Fibroblast of lung (primary cell): ENCODE results near the gene HSF2BP. TPM values are rescaled to one million over a fixed set of nuclear protein-coding genes. Genes with fewer than 3 reads are reported as not detected.
"Not testable (repeated sequence)": the region's sequence is repeated elsewhere in the genome, so short reads cannot be mapped to it uniquely, and the experiment has no call there.

Experiments
- DNase-seq, 2 donors: peaks; one replicate each; pipeline versions ENCODE4 v3.0.0 to v3.0.0-alpha.2; 2010; ENCODE audit warnings: low read depth in 2 of 2
- H2AFZ ChIP-seq: 2 replicates; pipeline ENCODE4 v1.5.1; 2012; ENCODE audit warnings: low read length, control low read depth, inconsistent platforms
- H3K27ac ChIP-seq: 2 replicates; pipeline ENCODE4 v1.5.1; 2011; ENCODE audit warnings: low read length, control low read depth; ENCODE audit not compliant: insufficient read depth
- H3K27me3 ChIP-seq: 2 replicates; pipeline ENCODE4 v1.5.1; 2011; ENCODE audit warnings: mild to moderate bottlenecking, low read length; ENCODE audit not compliant: control insufficient read depth, insufficient read depth
- H3K36me3 ChIP-seq: 2 replicates; pipeline ENCODE4 v1.5.1; 2011; ENCODE audit warnings: low read length; ENCODE audit not compliant: control insufficient read depth, insufficient read depth
- H3K4me1 ChIP-seq: 2 replicates; pipeline ENCODE4 v1.5.1; 2011; ENCODE audit warnings: low read length; ENCODE audit not compliant: control insufficient read depth, insufficient read depth; ENCODE audit errors: extremely low read depth
- H3K4me2 ChIP-seq: 2 replicates; pipeline ENCODE4 v1.5.1; 2011; ENCODE audit warnings: low read length, control low read depth; ENCODE audit not compliant: insufficient read depth; ENCODE audit errors: extremely low read depth
- H3K4me3 ChIP-seq, 4 experiments: fragments of 200-600 bp in 1 of 4; sonication (generic) in 1 of 4; replicated peaks in 1 of 4; 2 replicates each; pipeline ENCODE4 v1.5.1; 2011 to 2016; ENCODE audit warnings: low read length in 4 of 4, low read depth in 3 of 4, mild to moderate bottlenecking in 3 of 4, control low read depth in 2 of 4, inconsistent platforms in 1 of 4, mixed read lengths in 1 of 4; ENCODE audit not compliant: insufficient read depth in 1 of 4; ENCODE audit errors: control extremely low read depth in 1 of 4
- H3K79me2 ChIP-seq: 2 replicates; pipeline ENCODE4 v1.5.1; 2012; ENCODE audit warnings: mild to moderate bottlenecking, low read length, inconsistent platforms; ENCODE audit not compliant: control insufficient read depth, insufficient read depth
- H3K9ac ChIP-seq: 2 replicates; pipeline ENCODE4 v1.5.1; 2011; ENCODE audit warnings: mild to moderate bottlenecking, low read length, control low read depth; ENCODE audit not compliant: insufficient read depth
- H3K9me3 ChIP-seq: 2 replicates; pipeline ENCODE4 v1.5.1; 2012; ENCODE audit warnings: low read depth, low read length; ENCODE audit not compliant: control insufficient read depth, insufficient read depth
- H4K20me1 ChIP-seq: 2 replicates; pipeline ENCODE4 v1.5.1; 2011; ENCODE audit warnings: low read length; ENCODE audit not compliant: control insufficient read depth, insufficient read depth; ENCODE audit errors: extremely low read depth
- polyA plus RNA-seq, 2 donors: library from polyadenylated mRNA; depleted of rRNA in 1 of 2; stranded (reverse) in 1 of 2; unstranded in 1 of 2; fragments of >200 nt; gene quantifications; 2 replicates each; pipeline ENCODE4 v1.2.1, GENCODE V29; 2011 to 2012; ENCODE audit warnings: missing spikeins in 1 of 2
- total RNA-seq: library from RNA; depleted of rRNA; stranded (reverse); fragments of >200 nt; gene quantifications from 2 replicates; pipeline ENCODE4 v1.2.1, GENCODE V29; 2014

HSF2BP gene
- total and polyA plus RNA-seq, 2 donors (not counting 1 experiment from before 2014, with no cell fraction given): 0.70 to 1.2 TPM

DNA sequence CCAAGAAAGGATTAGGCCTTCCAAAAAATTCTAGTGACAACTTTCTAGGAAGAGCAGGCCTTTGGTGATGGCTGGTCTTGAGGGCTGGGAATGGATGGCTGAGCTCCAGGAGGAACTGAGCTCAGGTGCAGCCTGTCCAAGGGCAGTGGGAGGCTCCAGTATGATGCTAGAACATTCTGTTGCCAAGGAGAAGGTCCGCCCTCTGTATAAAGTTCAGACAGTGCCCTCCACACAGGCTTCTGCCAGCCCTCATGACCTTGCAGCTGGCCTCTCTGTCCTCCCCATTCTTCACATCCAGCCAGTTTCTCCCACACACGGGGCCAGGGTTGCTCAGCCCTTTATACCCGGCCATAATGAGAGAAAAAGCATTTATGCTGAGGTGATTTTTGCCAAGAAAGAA, 146.3 kb downstream of the HSF2BP start:
- not testable (repeated sequence) for H3K79me2 ChIP-seq, H4K20me1 ChIP-seq, H3K9me3 ChIP-seq, H3K9ac ChIP-seq, DNase-seq, H3K4me3 ChIP-seq, H2AFZ ChIP-seq, H3K27me3 ChIP-seq, H3K4me1 ChIP-seq, H3K36me3 ChIP-seq, H3K4me2 ChIP-seq, H3K27ac ChIP-seq

DNA sequence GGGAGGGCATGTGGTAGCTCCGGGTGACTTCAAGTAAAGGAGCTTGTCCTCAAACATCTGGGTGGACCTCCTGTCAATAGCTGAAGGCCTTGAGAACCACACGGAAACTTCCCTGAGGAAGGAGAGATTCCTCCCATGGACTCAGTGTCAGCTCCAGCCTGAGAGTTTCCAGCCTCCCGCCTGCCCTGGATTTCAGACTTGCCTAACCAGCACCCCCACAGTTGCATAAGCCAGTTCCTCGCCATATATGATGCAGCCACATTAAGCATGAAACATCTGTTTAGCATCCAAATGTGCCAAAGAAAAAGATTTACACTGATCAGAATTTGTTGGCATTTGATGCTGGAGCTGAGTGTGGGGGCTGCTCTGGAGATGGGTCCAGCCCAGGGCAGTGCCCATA, 148.1 kb downstream of the HSF2BP start:
- H3K27ac ChIP-seq, H3K4me2 ChIP-seq, H3K4me1 ChIP-seq, H3K79me2 ChIP-seq, H4K20me1 ChIP-seq, H3K9me3 ChIP-seq, DNase-seq, H3K4me3 ChIP-seq, H2AFZ ChIP-seq, H3K36me3 ChIP-seq, H3K27me3 ChIP-seq, H3K9ac ChIP-seq: not testable (repeated sequence)

DNA sequence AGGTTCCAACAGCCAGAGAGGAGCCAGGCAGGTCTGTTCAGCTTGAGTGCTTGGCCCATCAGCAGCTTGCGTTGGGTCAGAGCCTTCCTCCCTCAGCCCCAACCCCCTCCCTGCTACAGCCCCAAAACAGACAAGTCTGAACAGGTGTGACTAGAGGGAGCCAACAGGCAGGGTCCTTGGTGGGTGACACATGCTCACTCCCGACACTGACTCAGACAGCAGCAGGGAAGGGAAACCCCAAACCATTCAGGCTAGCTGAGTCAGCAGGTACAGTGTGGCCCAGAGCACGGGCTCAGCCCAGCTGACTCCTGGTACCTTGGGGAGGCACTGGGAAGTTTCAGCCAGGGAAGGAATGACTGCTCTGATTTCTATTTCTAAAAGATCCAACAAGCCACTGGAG, 148.6 kb downstream of the HSF2BP start:
- not testable (repeated sequence) for H2AFZ ChIP-seq, H3K4me2 ChIP-seq, H4K20me1 ChIP-seq, DNase-seq, H3K9ac ChIP-seq, H3K27ac ChIP-seq, H3K4me3 ChIP-seq, H3K27me3 ChIP-seq, H3K79me2 ChIP-seq, H3K9me3 ChIP-seq, H3K36me3 ChIP-seq, H3K4me1 ChIP-seq

DNA sequence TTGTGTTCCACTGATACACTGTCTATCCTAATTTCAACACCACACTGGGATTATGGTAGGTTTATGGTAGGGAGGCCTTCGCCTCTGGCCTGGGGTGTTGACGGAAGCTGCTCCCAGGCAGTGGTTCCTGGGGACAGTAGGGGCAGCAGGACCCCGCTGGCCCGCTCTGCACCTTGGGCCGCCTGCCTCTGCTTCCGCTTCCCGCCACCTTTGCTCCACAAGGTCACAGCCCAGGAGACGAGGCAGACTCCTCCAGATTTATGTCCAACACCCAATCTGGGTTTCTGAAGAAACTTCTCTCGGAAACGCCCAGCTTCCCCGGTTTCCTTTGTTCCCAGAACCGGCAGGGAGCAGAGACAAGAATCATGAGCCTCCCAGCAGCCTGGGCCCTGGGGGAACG, 155.4 kb downstream of the HSF2BP start:
- H4K20me1 ChIP-seq, H3K4me2 ChIP-seq, H3K4me3 ChIP-seq, DNase-seq, H3K9me3 ChIP-seq, H3K27me3 ChIP-seq, H2AFZ ChIP-seq, H3K36me3 ChIP-seq, H3K79me2 ChIP-seq, H3K27ac ChIP-seq, H3K4me1 ChIP-seq, H3K9ac ChIP-seq: not testable (repeated sequence)

DNA sequence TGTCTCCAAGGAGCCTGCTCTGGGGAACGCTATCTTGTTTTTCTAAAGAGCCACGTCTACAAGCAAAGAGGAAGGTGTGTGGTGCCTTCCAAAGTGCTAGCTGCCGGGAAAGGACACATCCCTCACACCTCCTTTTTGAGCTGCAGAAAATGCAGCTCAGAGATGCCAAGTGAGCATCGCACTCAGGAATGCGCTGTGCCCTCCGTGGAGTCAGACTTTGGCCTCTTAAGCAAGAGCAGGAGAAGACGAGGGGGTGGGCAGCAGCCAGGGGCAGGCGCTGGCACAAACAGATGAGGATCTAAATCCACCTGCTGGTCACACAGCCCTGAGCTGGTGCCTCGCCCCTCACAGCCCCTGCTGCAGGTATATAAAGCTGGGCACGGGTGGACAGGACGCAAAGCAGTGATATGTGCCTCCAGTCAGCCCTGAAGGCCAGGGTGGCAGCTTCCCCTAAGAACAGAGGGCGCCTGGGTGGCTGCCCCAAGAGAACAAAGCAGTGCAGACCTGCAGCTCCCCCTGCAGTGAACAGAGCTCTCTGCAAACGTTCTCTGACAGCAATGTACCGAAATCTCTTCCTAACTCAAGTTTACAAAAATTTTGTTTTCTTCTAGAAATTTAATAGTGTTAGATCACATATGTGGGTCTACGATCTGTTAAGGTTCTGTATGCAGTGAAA, 156.1 kb downstream of the HSF2BP start:
- H3K27ac ChIP-seq, H3K27me3 ChIP-seq, DNase-seq, H3K36me3 ChIP-seq, H3K4me1 ChIP-seq, H3K9me3 ChIP-seq, H3K9ac ChIP-seq, H4K20me1 ChIP-seq, H3K4me2 ChIP-seq, H3K79me2 ChIP-seq, H3K4me3 ChIP-seq, H2AFZ ChIP-seq: not testable (repeated sequence)

DNA sequence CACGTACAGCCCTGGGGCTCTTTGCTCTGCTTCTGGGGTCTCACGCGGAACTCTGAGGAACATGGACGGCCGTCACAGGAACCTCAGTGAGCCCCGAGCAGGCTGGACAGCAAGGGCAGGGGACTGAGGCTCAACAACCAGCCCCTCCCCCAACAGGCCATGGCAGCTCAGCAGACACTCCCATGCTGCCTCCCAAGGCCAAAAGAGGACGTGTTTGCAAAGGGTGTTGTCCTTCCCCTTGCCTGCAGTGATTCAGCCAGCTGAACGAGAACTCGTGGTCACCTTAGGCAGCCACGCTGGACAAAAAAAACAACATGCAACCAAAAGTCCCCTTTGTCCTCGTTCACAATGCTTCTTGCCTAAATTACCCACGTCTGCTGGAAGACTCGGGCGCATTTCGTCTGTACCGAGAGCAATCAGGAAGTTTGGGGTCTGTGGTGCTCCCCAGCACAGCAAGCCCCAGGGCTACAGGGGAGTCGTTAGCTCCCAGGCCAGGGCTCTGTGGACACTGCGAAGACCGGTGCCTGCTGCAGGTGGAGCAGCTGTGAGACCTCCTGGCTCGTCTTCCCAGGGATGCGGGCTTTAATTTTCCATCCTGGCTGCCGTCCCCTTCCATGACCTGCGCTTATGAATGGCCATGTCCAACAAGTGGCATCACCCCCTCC, 156.7 kb downstream of the HSF2BP start:
- not testable (repeated sequence) for H3K4me3 ChIP-seq, DNase-seq, H3K4me1 ChIP-seq, H3K27ac ChIP-seq, H3K79me2 ChIP-seq, H3K9me3 ChIP-seq, H3K9ac ChIP-seq, H3K27me3 ChIP-seq, H3K4me2 ChIP-seq, H2AFZ ChIP-seq, H3K36me3 ChIP-seq, H4K20me1 ChIP-seq

DNA sequence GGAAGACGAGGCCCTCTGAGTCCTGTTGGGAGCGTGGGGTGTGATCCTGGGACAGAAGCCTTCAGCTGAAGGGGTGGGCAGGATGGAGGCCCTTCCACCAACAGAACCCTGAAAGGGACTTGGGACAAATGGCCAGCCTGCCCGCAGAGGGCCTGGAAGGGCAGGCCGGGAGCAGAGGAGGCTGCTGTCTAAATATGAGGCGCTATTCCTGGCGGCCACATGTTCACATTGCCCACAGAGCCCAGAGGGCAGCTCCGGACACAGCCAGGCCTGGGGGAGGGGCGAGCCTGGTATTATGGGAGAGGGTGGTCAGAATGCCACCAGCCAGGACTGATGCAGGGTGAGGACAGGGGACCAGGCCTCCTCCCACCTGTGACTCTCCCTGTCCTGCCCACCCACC, 160.4 kb downstream of the HSF2BP start:
- H3K4me2 ChIP-seq, H3K4me1 ChIP-seq, DNase-seq, H3K36me3 ChIP-seq, H3K27ac ChIP-seq, H3K9me3 ChIP-seq, H4K20me1 ChIP-seq, H3K9ac ChIP-seq, H3K27me3 ChIP-seq, H3K4me3 ChIP-seq, H2AFZ ChIP-seq, H3K79me2 ChIP-seq: not testable (repeated sequence)
